Fibroblast of lung (primary cell): ENCODE measurements around the gene ARHGEF38. TPM values are rescaled to one million over a fixed set of nuclear protein-coding genes. Genes with fewer than 3 reads are reported as not detected.

Experiments used
- DNase-seq, 2 donors: peaks; one replicate each; pipeline versions ENCODE4 v3.0.0 to v3.0.0-alpha.2; 2010; ENCODE audit warnings: low read depth in 2 of 2
- H2AFZ ChIP-seq: 2 replicates; pipeline ENCODE4 v1.5.1; 2012; ENCODE audit warnings: low read length, control low read depth, inconsistent platforms
- H3K27ac ChIP-seq: 2 replicates; pipeline ENCODE4 v1.5.1; 2011; ENCODE audit warnings: low read length, control low read depth; ENCODE audit not compliant: insufficient read depth
- H3K27me3 ChIP-seq: 2 replicates; pipeline ENCODE4 v1.5.1; 2011; ENCODE audit warnings: mild to moderate bottlenecking, low read length; ENCODE audit not compliant: control insufficient read depth, insufficient read depth
- H3K36me3 ChIP-seq: 2 replicates; pipeline ENCODE4 v1.5.1; 2011; ENCODE audit warnings: low read length; ENCODE audit not compliant: control insufficient read depth, insufficient read depth
- H3K4me1 ChIP-seq: 2 replicates; pipeline ENCODE4 v1.5.1; 2011; ENCODE audit warnings: low read length; ENCODE audit not compliant: control insufficient read depth, insufficient read depth; ENCODE audit errors: extremely low read depth
- H3K4me2 ChIP-seq: 2 replicates; pipeline ENCODE4 v1.5.1; 2011; ENCODE audit warnings: low read length, control low read depth; ENCODE audit not compliant: insufficient read depth; ENCODE audit errors: extremely low read depth
- H3K4me3 ChIP-seq, 4 experiments: fragments of 200-600 bp in 1 of 4; sonication (generic) in 1 of 4; replicated peaks in 1 of 4; 2 replicates each; pipeline ENCODE4 v1.5.1; 2011 to 2016; ENCODE audit warnings: low read length in 4 of 4, low read depth in 3 of 4, mild to moderate bottlenecking in 3 of 4, control low read depth in 2 of 4, inconsistent platforms in 1 of 4, mixed read lengths in 1 of 4; ENCODE audit not compliant: insufficient read depth in 1 of 4; ENCODE audit errors: control extremely low read depth in 1 of 4
- H3K79me2 ChIP-seq: 2 replicates; pipeline ENCODE4 v1.5.1; 2012; ENCODE audit warnings: mild to moderate bottlenecking, low read length, inconsistent platforms; ENCODE audit not compliant: control insufficient read depth, insufficient read depth
- H3K9ac ChIP-seq: 2 replicates; pipeline ENCODE4 v1.5.1; 2011; ENCODE audit warnings: mild to moderate bottlenecking, low read length, control low read depth; ENCODE audit not compliant: insufficient read depth
- H3K9me3 ChIP-seq: 2 replicates; pipeline ENCODE4 v1.5.1; 2012; ENCODE audit warnings: low read depth, low read length; ENCODE audit not compliant: control insufficient read depth, insufficient read depth
- H4K20me1 ChIP-seq: 2 replicates; pipeline ENCODE4 v1.5.1; 2011; ENCODE audit warnings: low read length; ENCODE audit not compliant: control insufficient read depth, insufficient read depth; ENCODE audit errors: extremely low read depth
- EZH2 ChIP-seq: IDR thresholded peaks from 2 replicates; pipeline ENCODE4 v1.5.1; 2012; ENCODE audit warnings: low read length, control low read depth, mild to moderate bottlenecking; ENCODE audit errors: missing control alignments
- polyA plus RNA-seq, 2 donors: library from polyadenylated mRNA; depleted of rRNA in 1 of 2; stranded (reverse) in 1 of 2; unstranded in 1 of 2; fragments of >200 nt; gene quantifications; 2 replicates each; pipeline ENCODE4 v1.2.1, GENCODE V29; 2011 to 2012; ENCODE audit warnings: missing spikeins in 1 of 2
- total RNA-seq: library from RNA; depleted of rRNA; stranded (reverse); fragments of >200 nt; gene quantifications from 2 replicates; pipeline ENCODE4 v1.2.1, GENCODE V29; 2014
- TF ChIP-seq, protein P1 (sequence below), 2 donors: IDR thresholded peaks in 1 of 2; conservative IDR thresholded peaks in 1 of 2; 1 replicate in 1 of 2; 2 replicates in 1 of 2; pipeline ENCODE4 v1.5.1; 2011 to 2012; ENCODE audit warnings: low read length in 2 of 2, control low read depth in 1 of 2, inconsistent platforms in 1 of 2, low read depth in 1 of 2, mild to moderate bottlenecking in 1 of 2

Gene ARHGEF38
- total and polyA plus RNA-seq, 2 donors (not counting 1 experiment from before 2014, with no cell fraction given): not detected

DNA sequence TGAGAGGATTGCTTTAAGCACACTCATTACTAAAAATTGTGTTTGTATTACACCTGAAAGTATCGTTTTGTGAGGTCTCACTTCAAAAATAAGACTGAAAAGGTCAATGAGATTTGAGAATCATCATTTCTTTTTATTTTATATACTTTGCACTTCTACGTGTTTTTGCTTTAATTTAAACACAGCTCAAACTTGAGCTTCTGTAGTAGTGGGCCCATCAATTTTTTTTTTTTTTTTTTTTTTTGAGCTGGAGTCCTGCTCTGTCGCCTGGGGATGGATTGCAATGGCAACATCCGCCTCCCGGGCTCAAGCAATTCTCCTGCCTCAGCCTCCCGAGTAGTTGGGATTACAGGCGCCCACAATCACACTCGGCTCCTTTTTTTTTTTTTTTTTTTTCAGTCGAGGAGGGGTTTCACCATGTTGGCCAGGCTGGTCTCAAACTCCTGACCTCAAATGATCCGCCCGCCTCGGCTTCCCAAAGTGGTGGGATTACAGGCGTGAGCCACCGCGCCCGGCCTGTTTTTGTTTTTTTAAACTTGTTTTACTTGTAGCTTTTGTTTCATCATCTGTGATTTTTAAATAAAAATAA is 157.7 kb downstream of the ARHGEF38 start:
- TF ChIP-seq, protein P1, sequence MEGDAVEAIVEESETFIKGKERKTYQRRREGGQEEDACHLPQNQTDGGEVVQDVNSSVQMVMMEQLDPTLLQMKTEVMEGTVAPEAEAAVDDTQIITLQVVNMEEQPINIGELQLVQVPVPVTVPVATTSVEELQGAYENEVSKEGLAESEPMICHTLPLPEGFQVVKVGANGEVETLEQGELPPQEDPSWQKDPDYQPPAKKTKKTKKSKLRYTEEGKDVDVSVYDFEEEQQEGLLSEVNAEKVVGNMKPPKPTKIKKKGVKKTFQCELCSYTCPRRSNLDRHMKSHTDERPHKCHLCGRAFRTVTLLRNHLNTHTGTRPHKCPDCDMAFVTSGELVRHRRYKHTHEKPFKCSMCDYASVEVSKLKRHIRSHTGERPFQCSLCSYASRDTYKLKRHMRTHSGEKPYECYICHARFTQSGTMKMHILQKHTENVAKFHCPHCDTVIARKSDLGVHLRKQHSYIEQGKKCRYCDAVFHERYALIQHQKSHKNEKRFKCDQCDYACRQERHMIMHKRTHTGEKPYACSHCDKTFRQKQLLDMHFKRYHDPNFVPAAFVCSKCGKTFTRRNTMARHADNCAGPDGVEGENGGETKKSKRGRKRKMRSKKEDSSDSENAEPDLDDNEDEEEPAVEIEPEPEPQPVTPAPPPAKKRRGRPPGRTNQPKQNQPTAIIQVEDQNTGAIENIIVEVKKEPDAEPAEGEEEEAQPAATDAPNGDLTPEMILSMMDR (conservative IDR thresholded peaks at IDR 0.05 in 1 of 2, IDR thresholded peaks at IDR 0.05 in 1 of 2; ENCODE audit: low read depth in 1 of 2, low read length in 2 of 2): no peak
- Histone ChIP-seq H3K4me3 (peak overlapping the region in 3 of 4 experiments; percentile 75 to 94 (median 93)), H3K4me2 (peak overlapping the region; percentile 64), H3K9me3 (no peaks in the 10 kb centered on the region), H2AFZ (no peak overlapping the region), H3K27me3 (no peaks in the 10 kb centered on the region), H3K27ac (no peak overlapping the region), H4K20me1 (no peaks in the 10 kb centered on the region), H3K4me1 (peaks cover 7% of the 10 kb centered on the region), H3K9ac (no peak overlapping the region), H3K79me2 (peaks cover 49% of the 10 kb centered on the region), H3K36me3 (no peaks in the 10 kb centered on the region)
- no peak for DNase-seq

DNA sequence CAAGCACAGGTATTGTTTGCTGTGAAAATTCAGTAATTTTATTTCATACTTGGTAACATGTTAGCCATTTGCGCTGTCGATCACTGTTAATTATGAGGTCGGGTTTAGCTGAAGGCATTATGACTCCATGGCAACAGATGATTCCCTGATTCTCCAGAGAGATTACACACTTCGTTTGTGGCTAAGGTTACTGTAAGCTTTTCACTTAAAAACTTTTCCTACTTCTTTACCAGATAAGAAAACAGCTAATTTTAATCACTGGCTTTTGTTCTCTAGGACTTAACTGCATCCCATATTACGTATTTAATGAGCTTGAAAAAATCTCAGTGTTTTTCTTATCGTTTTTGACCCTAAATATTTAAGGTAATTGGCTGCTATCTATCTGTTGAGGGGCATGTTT is 158.3 kb downstream of the ARHGEF38 start:
- peaks cover 46% of the 10 kb centered on the region for H3K79me2 ChIP-seq
- DNase-seq: peak; percentile 2 to 17

DNA sequence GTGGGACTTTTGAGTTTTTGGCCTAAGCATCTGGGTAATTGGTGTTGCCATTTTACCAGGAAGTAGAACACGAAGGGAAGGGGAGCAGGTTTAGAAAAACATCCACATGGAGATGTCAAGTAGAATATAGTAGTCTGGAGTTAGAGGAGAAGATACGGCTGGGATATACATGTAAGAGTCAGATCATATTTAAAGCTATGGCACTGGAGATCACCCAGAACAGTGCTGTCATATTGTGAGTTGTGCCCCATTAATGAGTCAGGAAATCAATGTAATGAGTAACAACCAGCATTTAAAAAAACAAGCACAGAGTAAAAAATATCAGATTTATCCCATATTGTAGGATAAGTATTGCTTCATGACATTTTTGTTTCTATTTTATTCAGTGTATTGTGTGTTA is 160.3 kb downstream of the ARHGEF38 start:
- TF ChIP-seq, protein P1 (conservative IDR thresholded peaks at IDR 0.05 in 1 of 2, IDR thresholded peaks at IDR 0.05 in 1 of 2; ENCODE audit: low read depth in 1 of 2, low read length in 2 of 2): no peak
- TF ChIP-seq EZH2: no peak
- peaks cover 28% of the 10 kb centered on the region for H3K79me2 ChIP-seq
- no peaks in the 10 kb centered on the region for H4K20me1 ChIP-seq
- no peak overlapping the region for H3K4me3 ChIP-seq
- H3K9ac ChIP-seq: no peak overlapping the region
- H3K9me3 ChIP-seq: no peaks in the 10 kb centered on the region
- peaks cover 7% of the 10 kb centered on the region for H3K4me1 ChIP-seq
- peak in 1 of 2 donors; percentile 11 for DNase-seq
- peak overlapping the region; percentile 41 for H3K4me2 ChIP-seq
- H3K36me3 ChIP-seq: no peaks in the 10 kb centered on the region
- H3K27ac ChIP-seq: no peak overlapping the region
- H3K27me3 ChIP-seq: no peaks in the 10 kb centered on the region
- H2AFZ ChIP-seq: peak overlapping the region; percentile 34

More for the DNA sequence above, 158.3 kb downstream of the ARHGEF38 start:
- H3K4me2 ChIP-seq: no peak overlapping the region
- H2AFZ ChIP-seq: peak overlapping the region; percentile 41
- H3K9ac ChIP-seq: no peak overlapping the region
- H3K36me3 ChIP-seq: no peaks in the 10 kb centered on the region
- H3K4me1 ChIP-seq: peaks cover 7% of the 10 kb centered on the region
- H4K20me1 ChIP-seq: no peaks in the 10 kb centered on the region
- H3K27ac ChIP-seq: no peak overlapping the region
- H3K27me3 ChIP-seq: no peaks in the 10 kb centered on the region
- H3K4me3 ChIP-seq: peak overlapping the region in 1 of 4 experiments; percentile 30
- no peaks in the 10 kb centered on the region for H3K9me3 ChIP-seq
- TF ChIP-seq, protein P1 (conservative IDR thresholded peaks at IDR 0.05 in 1 of 2, IDR thresholded peaks at IDR 0.05 in 1 of 2; ENCODE audit: low read depth in 1 of 2, low read length in 2 of 2): no peak
- TF ChIP-seq EZH2: no peak
